GM18907 (cell line): ENCODE results near the gene STARD6.
"Not testable (repeated sequence)": the region's sequence is repeated elsewhere in the genome, so short reads cannot be mapped to it uniquely, and the experiment has no call there.

ENCODE experiments used
- ATAC-seq: cut with Tn5 transposase; IDR thresholded peaks from one replicate; pipeline ENCODE4 v1.9.1; 2021; ENCODE audit warnings: mild to moderate bottlenecking, moderate library complexity; ENCODE audit not compliant: unreplicated experiment

Gene STARD6, protein sequence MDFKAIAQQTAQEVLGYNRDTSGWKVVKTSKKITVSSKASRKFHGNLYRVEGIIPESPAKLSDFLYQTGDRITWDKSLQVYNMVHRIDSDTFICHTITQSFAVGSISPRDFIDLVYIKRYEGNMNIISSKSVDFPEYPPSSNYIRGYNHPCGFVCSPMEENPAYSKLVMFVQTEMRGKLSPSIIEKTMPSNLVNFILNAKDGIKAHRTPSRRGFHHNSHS

DNA sequence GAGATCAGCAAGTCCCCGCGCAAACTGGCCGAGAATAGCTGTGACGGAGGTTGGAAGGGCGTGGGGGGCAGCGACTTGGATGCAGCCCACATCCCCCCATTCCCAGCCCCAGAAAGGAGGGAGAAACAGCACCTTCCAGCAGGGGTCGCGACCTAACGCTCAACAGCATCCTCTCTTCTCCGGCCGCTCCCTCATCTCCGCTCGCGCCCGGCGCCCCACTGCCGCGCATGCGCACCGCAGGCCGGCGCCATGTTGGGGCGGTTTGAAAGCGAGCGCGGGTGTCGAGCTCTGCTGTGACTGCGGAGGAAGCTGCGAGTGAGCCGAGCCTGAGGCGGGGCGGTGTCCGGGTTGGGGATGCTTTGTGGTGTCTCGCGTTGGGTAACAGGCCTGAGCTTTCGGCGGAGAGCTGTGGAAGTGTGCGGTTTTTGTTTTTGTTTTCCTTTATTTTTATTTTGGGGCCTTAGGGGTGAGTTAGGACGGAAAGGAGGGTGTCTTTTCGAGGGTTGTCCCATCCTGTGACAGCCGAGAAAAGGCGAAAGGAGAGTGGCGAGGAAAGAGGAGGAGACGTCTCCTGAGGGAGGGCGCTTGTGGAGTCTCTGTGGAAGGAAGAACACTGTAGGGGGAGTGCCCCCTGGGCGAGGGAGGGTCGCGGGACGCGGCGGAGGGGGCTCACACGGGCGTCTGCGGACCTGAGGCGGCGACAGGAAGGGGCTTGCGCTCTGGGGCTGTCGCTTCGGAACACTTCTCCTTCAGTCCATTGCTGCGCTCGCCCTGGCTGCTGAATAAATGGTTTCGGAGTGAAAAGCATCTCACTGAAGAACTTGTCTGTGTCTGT lies at the start of gene STARD6, which contains the start of gene C18orf54:
Gene STARD6, minus strand, starts transcription at position 199 of the 835 bp plus-strand sequence. CDS start 3,285 bp downstream, outside the sequence.
Gene C18orf54, plus strand, starts transcription at position 247 of the 835 bp plus-strand sequence. CDS start 2,667 bp downstream, outside the sequence.
- ATAC-seq = peak; percentile 93

DNA sequence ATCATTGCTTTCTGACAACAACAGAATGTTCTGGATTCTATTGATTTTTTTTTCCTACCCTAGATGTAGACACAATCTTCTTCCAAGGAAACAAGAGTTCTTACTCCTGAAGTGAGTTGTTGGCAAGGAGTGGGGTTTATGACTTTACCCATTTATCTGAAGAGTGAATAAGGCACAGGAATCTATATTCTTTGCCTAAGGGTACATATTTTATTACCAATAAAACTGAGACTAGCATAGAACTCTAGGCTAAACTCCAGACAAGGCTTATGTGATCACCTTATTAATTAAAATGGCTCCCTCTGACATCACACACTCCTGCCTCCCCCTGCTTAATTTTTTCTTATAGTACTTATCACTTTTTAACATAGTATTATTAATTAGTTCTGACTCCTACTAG lies 47.6 kb upstream of the STARD6 start:
- no peak for ATAC-seq

DNA sequence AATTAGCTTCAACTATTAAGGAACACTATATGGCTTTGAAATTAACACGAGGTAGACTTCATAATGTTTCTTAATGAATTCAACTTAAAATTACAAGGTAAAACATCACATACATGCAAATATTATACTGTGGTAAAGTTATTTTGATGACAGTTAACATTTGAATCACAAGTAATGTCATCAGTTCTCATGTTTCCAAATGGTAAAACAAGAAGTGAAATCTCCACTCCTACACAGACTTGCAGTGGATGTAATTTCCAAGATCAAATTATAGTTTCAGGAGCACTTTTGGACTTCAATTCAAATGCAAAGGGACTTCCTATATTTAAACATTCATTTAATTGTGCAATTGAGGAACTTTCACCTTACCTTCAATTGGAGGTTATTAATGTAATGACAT lies 39.1 kb upstream of the STARD6 start:
- ATAC-seq = no peak

DNA sequence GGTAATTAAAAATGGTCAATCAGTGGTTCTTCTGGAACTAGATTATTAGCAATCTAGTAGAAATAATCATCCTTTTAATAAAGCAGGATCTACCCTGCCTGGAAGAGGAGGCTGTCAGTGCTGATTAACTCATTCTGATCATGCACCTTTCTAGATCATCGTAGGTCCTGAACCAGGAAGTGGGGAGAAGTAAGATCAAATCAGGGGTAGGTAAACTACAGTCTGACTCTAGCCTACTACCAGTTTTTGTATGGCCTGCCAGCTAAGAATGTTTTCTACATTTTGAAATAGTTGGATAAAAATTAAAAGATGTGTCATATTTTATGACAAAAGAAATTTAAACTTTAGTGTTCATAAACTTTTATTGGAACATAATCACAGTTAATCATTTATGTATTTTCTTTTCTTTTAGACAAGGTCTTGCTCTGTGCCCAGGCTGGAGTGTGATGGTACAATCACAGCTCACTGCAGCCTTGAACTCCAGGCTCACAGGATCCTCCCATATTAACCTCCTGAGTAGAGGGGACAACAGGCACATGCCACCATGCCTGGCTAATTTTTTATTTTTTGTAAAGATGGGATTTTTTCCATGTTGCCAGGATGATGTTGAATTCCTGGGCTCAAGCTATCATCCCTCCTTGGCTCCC lies 36.1 kb upstream of the STARD6 start:
- ATAC-seq = no peak

DNA sequence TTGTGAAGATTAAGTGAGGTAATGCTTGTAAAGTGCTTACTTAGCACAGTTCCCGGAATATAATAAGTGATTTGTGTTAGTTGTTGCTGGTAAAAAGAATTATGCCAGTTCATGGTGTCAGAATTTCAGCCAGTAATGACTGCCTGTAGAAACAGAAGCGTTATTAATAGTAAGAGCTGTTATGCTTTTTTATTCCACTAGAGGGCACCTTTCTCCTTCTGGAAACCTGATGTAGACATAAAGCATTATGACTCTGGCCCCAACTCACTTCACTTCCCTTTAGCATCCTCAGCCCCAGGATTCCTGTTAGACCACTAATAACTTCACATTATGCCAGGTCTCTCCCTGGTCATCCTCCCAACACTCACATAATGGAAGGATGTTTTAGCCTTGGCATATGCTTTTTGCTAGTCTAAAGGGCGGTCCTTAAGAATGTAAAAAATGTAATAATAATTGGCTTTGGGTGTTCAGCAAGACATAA lies 34.9 kb upstream of the STARD6 start:
- peak; percentile 69 for ATAC-seq

DNA sequence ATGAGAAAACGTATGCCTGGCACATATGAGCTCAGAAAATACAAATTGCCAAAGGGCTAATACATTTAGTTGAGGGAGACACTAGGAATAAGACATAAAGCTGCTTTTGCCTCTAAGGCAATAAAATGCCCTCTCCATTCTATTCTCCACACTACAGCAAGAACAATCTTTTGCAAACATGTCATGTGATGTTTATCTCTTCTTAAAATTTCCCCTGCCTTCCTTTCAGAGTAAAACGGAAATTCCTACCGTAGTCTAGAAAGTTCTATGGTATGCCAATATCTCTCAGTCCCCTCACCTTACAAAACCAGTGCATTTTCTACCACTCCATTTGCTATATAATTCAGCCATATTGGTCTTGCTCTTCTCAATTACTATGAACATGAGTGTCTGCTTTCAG lies 33.2 kb upstream of the STARD6 start:
- ATAC-seq = no peak

DNA sequence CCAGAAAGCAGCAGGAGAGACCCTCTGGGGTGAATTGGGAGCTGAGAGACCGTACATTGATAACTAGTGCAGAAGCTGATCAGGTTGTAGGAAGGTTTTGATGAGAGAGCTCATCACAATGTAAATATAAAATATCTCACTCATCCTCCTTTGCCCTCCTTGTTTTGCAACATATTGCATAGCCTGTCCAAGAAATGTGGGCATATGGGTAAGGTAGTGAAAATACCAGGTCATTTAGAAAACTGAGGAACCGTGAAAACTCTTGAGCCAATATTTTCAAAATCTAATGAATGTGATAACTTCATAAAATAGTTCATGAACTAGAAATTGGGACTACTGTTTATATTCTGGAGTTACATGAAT lies 31.5 kb upstream of the STARD6 start:
- peak; percentile 4 for ATAC-seq

DNA sequence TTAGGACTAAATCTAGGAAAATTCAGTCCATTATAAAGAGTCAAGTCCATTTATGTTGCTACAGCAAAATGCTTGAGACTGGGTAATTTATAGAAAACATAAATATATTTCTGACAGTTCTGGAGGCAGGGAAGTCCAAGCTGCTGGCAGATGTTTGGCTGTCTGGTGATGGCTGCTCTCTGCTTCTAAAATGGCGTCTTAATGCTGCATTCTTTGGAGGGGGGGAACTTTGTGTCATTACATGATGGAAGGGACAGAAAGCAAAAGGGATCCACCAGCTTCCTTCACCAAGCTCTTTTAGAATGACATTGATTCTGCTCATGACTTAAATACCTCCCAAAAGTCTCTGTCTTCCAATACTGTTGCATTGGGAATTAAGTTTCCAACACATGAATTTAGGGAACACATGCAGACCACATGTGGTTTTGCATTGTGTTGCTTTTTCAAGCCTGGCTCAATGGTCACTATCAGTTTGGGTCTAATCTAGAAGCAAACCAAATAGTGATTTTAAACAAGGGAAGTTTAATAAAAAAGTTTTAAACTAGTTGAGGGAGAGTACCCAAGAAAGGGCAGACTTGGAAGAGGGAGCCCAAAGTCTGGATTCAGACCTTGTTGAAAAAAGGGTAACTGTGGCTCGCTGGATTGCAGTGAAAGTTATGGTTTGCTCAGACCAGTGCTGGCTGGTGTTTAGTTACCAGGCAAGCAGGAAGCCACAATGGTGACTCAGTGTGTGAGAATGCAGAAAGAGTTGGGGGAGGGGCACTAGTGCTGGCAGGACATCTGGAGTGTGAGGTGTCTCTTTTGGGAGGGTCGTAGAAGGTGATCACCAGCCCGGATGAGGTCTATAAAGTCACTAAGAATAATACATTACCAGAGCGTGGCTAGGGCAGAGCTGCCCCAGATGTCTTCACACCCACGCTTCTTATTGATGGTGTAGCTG lies 30.8 kb upstream of the STARD6 start:
- ATAC-seq = peak; percentile 97

DNA sequence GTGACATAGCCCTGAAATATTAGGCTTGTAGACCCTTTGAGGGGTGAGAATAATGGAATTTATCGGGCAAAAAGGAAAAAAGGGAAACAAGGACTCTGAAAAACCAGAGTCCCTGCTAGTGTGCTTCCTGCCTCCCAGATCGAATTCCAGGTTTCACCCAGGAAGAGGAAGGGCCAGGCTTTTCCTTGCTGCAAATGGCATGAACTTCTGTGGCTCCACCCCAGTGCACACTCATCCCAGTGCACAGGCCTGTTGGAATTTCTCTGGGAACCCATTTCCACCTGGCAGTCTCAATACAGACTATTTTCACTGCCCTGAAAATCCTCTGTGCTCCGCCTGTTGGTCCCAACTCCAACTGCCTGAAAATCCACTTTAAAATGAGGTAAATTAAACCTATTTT lies 30.0 kb upstream of the STARD6 start:
- no peak for ATAC-seq

DNA sequence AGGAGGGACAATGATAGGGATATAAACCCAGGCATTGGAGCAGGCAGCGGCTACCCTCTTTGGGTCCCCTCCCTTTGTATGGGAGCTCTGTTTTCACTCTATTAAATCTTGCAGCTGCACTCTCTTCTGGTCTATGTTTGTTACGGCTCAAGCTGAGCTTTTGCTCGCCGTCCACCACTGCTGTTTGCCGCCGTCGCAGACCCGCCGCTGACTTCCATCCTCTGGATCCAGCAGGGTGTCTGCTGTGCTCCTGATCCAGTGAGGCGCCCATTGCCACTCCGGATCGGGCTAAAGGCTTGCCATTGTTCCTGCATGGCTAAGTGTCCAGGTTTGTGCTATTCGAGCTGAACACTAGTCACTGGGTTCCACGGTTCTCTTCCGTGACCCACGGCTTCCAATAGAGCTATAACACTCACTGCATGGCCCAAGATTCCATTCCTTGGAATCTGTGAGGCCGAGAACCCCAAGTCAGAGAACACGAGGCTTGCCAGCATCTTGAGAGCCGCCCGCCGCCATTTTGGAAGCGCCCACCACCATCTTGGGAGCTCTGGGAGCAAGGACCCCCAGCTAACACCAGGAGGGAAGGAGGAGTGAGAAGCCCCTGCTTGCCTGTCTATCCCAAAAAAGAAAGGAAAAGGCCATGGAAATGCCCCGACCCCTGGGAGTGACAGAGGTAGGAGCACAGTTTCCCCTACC lies 29.3 kb upstream of the STARD6 start:
- not testable (repeated sequence) for ATAC-seq

DNA sequence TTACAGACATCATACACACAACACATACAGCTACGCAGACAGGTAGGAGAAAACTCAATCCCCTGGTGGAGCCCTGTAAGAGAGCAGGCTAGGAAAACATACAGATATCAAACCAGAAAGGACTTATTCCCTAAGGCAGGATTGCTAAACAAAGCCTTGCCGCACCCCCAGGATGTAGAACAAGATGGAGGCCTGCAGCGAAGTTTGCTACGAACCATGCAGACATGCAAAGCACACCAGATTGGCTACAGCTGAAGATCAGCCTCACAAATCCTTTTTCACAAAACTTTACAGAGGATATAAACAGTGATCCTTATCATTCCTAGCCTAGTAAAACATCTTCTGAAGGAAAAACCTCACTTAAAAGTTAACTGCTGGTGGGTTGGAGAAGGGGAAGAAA lies 28.4 kb upstream of the STARD6 start:
- no peak for ATAC-seq

DNA sequence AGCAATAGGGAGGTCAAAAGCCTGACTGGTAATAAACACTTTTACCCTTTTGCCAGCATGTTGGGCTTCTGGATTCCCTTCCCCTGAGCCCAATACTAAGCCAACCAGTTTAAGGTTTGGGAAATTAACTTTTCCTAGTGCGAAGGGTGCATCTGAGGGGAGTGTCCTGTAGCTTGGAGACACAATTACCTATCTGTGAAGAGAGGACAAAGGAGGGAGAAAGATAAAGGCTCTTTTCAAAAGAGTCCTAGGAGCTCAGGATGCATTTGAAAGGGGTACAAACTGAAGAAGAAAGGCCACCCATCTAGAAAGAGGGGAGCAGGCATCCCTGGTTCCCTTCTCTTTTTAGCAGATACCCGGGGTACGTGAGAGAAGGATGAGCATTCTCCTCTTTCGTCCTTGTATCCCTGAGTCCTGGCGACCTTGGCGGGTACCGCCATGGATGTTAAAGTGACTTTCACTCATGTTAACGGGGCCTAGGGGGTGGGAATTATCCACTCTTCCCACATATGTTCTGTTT lies 25.1 kb upstream of the STARD6 start:
- ATAC-seq = no peak

DNA sequence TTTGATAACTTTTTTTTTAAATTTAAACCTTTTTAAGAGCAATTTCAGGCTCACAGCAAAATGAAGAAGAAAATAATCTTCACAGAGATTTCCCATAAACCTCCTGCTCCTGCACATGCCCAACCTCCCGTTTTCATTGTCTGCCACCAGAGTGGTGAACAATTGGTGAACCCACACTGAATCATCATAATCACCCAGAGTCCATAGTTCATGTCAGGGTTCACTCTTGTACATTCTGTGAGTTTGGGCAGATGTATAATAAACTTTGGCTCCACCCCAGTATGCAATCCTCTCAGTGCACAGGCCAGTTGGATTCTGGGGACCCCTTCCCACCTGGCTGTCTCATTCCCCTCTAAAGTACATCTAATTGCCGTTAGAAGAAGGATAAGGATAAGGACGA lies 24.4 kb upstream of the STARD6 start:
- ATAC-seq = no peak

DNA sequence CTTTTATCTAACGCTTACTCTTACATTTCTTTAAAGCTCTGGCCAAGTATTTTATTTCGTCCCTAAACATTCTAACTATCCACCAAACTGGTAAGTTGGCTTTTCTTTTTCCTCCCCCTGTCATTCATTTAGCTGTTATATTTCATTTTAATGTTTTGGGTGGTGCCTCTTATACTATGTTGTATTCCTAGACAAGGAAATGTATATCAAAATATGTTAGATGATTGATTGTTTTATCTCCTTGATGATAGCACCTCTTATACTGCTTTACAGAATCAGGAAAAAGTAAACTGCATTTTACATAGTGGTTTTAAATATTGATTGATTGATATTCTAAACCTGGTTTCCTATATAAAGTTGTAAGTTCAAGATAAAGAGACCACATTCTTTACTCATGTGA lies 24.0 kb upstream of the STARD6 start:
- ATAC-seq = no peak

DNA sequence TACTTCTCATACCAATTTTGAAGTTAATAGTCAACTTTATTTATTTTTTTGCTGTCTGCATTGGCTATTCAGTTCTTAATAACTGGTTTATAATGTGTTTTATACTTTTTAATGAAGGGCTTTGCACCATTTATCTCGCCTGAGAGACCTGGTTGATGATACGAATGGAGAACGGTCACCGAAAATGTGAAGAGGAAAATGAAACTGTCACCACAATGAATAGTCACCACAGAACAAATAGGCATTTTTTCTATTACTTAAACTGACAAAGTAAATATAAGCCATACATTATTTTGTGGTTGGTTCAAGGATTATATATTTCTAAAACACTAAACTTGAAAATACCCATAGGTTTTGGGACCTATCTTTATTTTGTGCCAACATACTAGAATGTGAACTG lies 20.4 kb upstream of the STARD6 start:
- no peak for ATAC-seq

DNA sequence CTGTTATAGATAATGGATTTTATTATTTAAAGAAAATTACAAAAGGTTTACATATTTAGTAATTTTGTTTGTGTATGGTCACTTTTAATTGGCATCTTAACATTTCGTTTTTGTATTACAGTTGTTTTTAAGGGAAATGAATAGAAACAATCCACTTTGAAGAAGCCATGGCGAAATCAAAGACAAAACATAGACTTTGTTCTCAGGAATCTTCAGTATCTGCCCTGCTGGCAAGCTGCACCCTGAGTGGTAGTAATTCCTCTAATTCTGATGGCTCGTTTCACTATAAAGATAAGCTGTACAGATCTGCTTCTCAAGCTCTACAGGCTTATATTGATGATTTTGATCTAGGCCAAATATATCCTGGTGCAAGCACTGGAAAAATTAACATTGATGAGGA lies 2.7 kb upstream of the STARD6 start:
- no peak for ATAC-seq

DNA sequence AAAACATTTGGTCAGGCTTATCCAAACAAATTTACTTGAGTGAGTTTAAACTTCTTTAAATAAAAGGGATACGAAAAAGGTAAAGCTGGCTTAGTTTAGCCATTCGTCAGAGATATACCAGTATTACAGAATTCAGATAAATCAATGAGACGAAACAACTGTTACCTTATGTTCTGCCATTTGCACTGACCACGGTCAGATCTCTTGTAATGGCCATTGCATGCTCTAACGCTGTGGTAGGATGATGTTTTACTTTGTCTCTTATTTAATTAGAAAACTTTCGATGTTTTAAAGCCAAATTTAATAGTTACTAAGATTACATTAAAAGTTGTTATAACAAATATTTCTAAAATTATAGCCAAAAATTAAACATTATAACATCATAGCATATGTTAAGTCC lies 1.6 kb upstream of the STARD6 start:
- ATAC-seq = no peak

DNA sequence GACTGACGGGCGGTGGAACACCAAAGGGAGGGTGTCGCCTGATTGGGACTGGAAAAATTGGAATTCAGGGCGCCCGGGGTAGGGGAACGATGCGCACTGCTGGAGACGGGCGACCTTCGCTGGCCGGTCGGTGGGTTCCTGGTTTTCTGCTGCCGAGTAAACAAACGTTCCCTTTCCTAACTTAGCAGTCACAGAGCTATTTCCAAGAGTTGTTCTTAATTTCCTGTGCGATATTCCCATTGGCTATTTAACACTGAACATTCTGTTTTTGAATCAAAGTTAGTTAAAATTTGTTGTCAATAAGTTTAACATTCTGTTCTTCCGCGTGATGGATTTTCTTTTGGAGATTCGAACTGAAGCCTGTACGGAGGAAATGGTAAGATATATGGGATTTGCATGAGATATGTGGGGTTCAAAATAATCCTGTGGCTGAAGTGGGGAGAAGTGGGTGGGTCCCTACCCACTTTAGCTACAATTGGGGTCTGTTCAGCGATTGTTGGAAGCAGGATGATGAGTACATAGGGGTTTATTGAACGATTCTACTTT lies 910 bp upstream of the STARD6 start:
- peak; percentile 28 for ATAC-seq

DNA sequence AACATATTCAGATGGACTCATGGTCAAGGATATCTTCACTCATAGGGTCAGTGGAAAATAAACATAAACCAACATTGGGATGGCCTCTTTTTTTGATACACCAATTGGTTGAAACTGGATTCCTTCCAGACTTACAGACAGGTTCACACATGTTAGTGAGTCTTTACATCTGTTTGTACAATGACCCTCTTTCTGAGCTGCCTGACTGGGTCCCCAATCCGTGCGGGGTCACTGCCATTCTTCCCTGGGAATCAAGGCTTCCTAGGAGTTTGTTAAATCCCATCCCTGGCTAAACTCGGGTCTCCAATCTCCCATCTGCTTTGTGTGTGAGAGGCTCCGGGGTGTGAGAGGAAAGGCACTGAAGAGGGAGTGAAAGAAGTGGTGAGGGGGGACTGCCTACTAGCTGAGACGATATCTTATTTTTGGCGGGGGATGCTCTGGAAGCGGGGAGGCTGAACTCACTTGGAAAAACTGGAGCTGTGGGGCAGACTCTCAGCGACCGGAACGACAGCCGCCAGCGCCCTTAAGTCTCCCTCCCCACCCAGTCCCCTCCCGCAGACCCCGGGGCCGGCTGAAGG lies 487 bp downstream of the STARD6 start:
- peak; percentile 60 for ATAC-seq
